Measurements from ENCODE around the gene SNX20. TPM values are rescaled to one million over a fixed set of nuclear protein-coding genes. Genes with fewer than 3 reads are reported as not detected.

SNX20 gene
- total and polyA plus RNA-seq, 10 of the 15 experiments (the other 5 are each of a cell fraction or from before 2014, with no cell fraction given): 4.6 to 30.8 (median 21.9) TPM

GRCh38 chr16:50622029-50622428 is 59.1 kb downstream of the SNX20 start (continued):
- TF ChIP-seq, protein P1, sequence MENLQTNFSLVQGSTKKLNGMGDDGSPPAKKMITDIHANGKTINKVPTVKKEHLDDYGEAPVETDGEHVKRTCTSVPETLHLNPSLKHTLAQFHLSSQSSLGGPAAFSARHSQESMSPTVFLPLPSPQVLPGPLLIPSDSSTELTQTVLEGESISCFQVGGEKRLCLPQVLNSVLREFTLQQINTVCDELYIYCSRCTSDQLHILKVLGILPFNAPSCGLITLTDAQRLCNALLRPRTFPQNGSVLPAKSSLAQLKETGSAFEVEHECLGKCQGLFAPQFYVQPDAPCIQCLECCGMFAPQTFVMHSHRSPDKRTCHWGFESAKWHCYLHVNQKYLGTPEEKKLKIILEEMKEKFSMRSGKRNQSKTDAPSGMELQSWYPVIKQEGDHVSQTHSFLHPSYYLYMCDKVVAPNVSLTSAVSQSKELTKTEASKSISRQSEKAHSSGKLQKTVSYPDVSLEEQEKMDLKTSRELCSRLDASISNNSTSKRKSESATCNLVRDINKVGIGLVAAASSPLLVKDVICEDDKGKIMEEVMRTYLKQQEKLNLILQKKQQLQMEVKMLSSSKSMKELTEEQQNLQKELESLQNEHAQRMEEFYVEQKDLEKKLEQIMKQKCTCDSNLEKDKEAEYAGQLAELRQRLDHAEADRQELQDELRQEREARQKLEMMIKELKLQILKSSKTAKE (IDR thresholded peaks at IDR 0.05; ENCODE audit: low read depth, poor library complexity, severe bottlenecking): no peak
- TF ChIP-seq NKRF (conservative IDR thresholded peaks at IDR 0.05) (no peak), YBX1 (IDR thresholded peaks at IDR 0.05) (no peak), SIX5 (IDR thresholded peaks at IDR 0.05; ENCODE audit: low read depth, low read length, severe bottlenecking) (no peak)
- TF ChIP-seq, protein P2, sequence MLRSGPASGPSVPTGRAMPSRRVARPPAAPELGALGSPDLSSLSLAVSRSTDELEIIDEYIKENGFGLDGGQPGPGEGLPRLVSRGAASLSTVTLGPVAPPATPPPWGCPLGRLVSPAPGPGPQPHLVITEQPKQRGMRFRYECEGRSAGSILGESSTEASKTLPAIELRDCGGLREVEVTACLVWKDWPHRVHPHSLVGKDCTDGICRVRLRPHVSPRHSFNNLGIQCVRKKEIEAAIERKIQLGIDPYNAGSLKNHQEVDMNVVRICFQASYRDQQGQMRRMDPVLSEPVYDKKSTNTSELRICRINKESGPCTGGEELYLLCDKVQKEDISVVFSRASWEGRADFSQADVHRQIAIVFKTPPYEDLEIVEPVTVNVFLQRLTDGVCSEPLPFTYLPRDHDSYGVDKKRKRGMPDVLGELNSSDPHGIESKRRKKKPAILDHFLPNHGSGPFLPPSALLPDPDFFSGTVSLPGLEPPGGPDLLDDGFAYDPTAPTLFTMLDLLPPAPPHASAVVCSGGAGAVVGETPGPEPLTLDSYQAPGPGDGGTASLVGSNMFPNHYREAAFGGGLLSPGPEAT (IDR thresholded peaks at IDR 0.05; ENCODE audit: low read depth): no peak

Other genes starting within 250 kb of the SNX20 start
- under 0.01 and 0.05 TPM in 2 replicates for gene NKD1, start 132.9 kb downstream of the SNX20 start, total RNA-seq (2014; rRNA removed)
- under 0.01 TPM in 2 replicates for gene NKD1, start 132.9 kb downstream of the SNX20 start, total RNA-seq (2014; rRNA removed; fragmentation: Illumina TruSeq; extraction: Trizol)
- gene NKD1, start 132.9 kb downstream of the SNX20 start, total RNA-seq (2021): 0.43 and 0.49 TPM in 2 replicates
- gene NKD1, start 132.9 kb downstream of the SNX20 start, polyA plus RNA-seq (2011; rRNA removed): 0.01 and 0.07 TPM in 2 replicates
- gene NKD1, start 132.9 kb downstream of the SNX20 start, polyA plus RNA-seq (2014; fragmentation: Illumina TruSeq; extraction: Trizol): 0.01 and 0.02 TPM in 2 replicates
- gene NKD1, start 132.9 kb downstream of the SNX20 start, polyA plus RNA-seq (2014; fragmentation: Nextera tagmentation; extraction: Ambion mirVana): under 1 TPM in 1 of 2 experiments, not detected in 1; under 0.01 TPM
- gene NKD1, start 132.9 kb downstream of the SNX20 start, polyA plus RNA-seq (2014; rRNA removed): 0.29 and 0.42 TPM in 2 replicates
- under 1 TPM in 1 of 2 experiments, not detected in 1; 0.15 TPM for gene NKD1, start 132.9 kb downstream of the SNX20 start, polyA plus RNA-seq (2016; fragmentation: Nextera tagmentation; extraction: Ambion mirVana)
- 9.9 and 13.4 TPM in 2 replicates for gene NOD2, start 12.3 kb upstream of the SNX20 start, total RNA-seq (2014; rRNA removed)
- gene NOD2, start 12.3 kb upstream of the SNX20 start, total RNA-seq (2014; rRNA removed; fragmentation: Illumina TruSeq; extraction: Trizol): 5.8 and 6.9 TPM in 2 replicates
- gene NOD2, start 12.3 kb upstream of the SNX20 start, total RNA-seq (2021): 12.8 and 13.3 TPM in 2 replicates
- gene NOD2, start 12.3 kb upstream of the SNX20 start, polyA plus RNA-seq (2011; rRNA removed): 10.4 and 18.6 TPM in 2 replicates
- gene NOD2, start 12.3 kb upstream of the SNX20 start, polyA plus RNA-seq (2014; fragmentation: Illumina TruSeq; extraction: Trizol): 6.6 and 7.6 TPM in 2 replicates
- gene NOD2, start 12.3 kb upstream of the SNX20 start, polyA plus RNA-seq (2014; fragmentation: Nextera tagmentation; extraction: Ambion mirVana): 1 to 10 TPM; 1.0 to 1.6 TPM
- 9.9 and 11.6 TPM in 2 replicates for gene NOD2, start 12.3 kb upstream of the SNX20 start, polyA plus RNA-seq (2014; rRNA removed)
- 1 to 10 TPM; 4.3 to 4.5 TPM for gene NOD2, start 12.3 kb upstream of the SNX20 start, polyA plus RNA-seq (2016; fragmentation: Nextera tagmentation; extraction: Ambion mirVana)
- gene CYLD, start 60.8 kb upstream of the SNX20 start, total RNA-seq (2014; rRNA removed): 46.6 and 63.5 TPM in 2 replicates
- gene CYLD, start 60.8 kb upstream of the SNX20 start, total RNA-seq (2014; rRNA removed; fragmentation: Illumina TruSeq; extraction: Trizol): 58.5 and 58.7 TPM in 2 replicates
- 58.8 and 63.2 TPM in 2 replicates for gene CYLD, start 60.8 kb upstream of the SNX20 start, total RNA-seq (2021)
- gene CYLD, start 60.8 kb upstream of the SNX20 start, polyA plus RNA-seq (2011; rRNA removed): 106 and 150 TPM in 2 replicates
- 51.6 and 60.5 TPM in 2 replicates for gene CYLD, start 60.8 kb upstream of the SNX20 start, polyA plus RNA-seq (2014; fragmentation: Illumina TruSeq; extraction: Trizol)
- gene CYLD, start 60.8 kb upstream of the SNX20 start, polyA plus RNA-seq (2014; fragmentation: Nextera tagmentation; extraction: Ambion mirVana): 10 to 100 TPM; 19.2 to 27.0 TPM
- gene CYLD, start 60.8 kb upstream of the SNX20 start, polyA plus RNA-seq (2014; rRNA removed): 26.5 and 31.5 TPM in 2 replicates
- 10 to 100 TPM; 44.6 to 45.6 TPM for gene CYLD, start 60.8 kb upstream of the SNX20 start, polyA plus RNA-seq (2016; fragmentation: Nextera tagmentation; extraction: Ambion mirVana)

Measured in GM12878 (cell line).